Panc1 (cell line): ENCODE measurements around the gene ADK. TPM values are rescaled to one million over a fixed set of nuclear protein-coding genes. Genes with fewer than 3 reads are reported as not detected.

Experiments
- ATAC-seq: fragments of 200-7000 bp; cut with Tn5 transposase; 2 replicates; pipeline ENCODE4 v1.9.1; 2020; ENCODE audit warnings: mild to moderate bottlenecking, moderate library complexity
- BruUV-seq: library from RNA; stranded (reverse); fragments of 400-500 nt; replicated peaks from 2 replicates; lab custom pipeline; 2021; lab: Mats Ljungman, UMichigan
- CTCF ChIA-PET: fragments of 300-600 bp; sonication (Branson Sonifier 250); formaldehyde crosslinking; loops from one replicate; lab custom pipeline; 2022; ENCODE audit warnings: antibody characterized with exemption; lab: Charles Lee
- POLR2A ChIA-PET: fragments of 300-600 bp; sonication (Branson Sonifier 250); formaldehyde crosslinking; loops from one replicate; lab custom pipeline; 2022; ENCODE audit warnings: antibody characterized with exemption; lab: Charles Lee
- DNase-seq: peaks from one replicate; pipeline ENCODE4 v3.0.0-alpha.2; 2010; ENCODE audit warnings: low read depth, low spot score
- H3K27ac ChIP-seq: 2 replicates; pipeline ENCODE4 v1.5.1; 2011; ENCODE audit warnings: mild to moderate bottlenecking, low read length, inconsistent platforms
- H3K27me3 ChIP-seq: fragments of 200-500 bp; sonication (Bioruptor generic); 2 replicates; pipeline ENCODE4 v1.6.0; 2014; ENCODE audit warnings: low read length, inconsistent platforms; ENCODE audit not compliant: control insufficient read depth, insufficient read depth
- H3K36me3 ChIP-seq: fragments of 200-500 bp; sonication (Bioruptor generic); 2 replicates; pipeline ENCODE4 v1.5.1; 2014; ENCODE audit warnings: inconsistent platforms, mild to moderate bottlenecking, low read length, moderate library complexity; ENCODE audit not compliant: control insufficient read depth, insufficient read depth
- H3K4me1 ChIP-seq: 2 replicates; pipeline ENCODE4 v1.5.1; 2011; ENCODE audit warnings: inconsistent platforms, mild to moderate bottlenecking, low read length, moderate library complexity; ENCODE audit not compliant: control insufficient read depth, insufficient read depth
- H3K4me3 ChIP-seq, 2 experiments: 2 replicates each; pipeline ENCODE4 v1.5.1; 2011 to 2012; ENCODE audit warnings: low read depth in 2 of 2, low read length in 2 of 2, mild to moderate bottlenecking in 2 of 2, inconsistent platforms in 1 of 2, moderate library complexity in 1 of 2
- H3K9me3 ChIP-seq: fragments of 200-500 bp; sonication (Bioruptor generic); 2 replicates; pipeline ENCODE4 v1.5.1; 2014; ENCODE audit warnings: low read depth, mild to moderate bottlenecking, inconsistent platforms, low read length, moderate library complexity; ENCODE audit not compliant: control insufficient read depth, insufficient read depth
- CTCF ChIP-seq: fragments of 450-650 bp; IDR thresholded peaks from 2 replicates; pipeline ENCODE4 v1.5.1; 2017; ENCODE audit warnings: mild to moderate bottlenecking
- POLR2AphosphoS5 ChIP-seq: IDR thresholded peaks from 2 replicates; pipeline ENCODE4 v1.6.1; 2012; ENCODE audit warnings: mild to moderate bottlenecking, low read depth, low read length, moderate library complexity
- REST ChIP-seq, 2 experiments: IDR thresholded peaks; 2 replicates each; pipeline ENCODE4 v1.6.1; 2011 to 2012; ENCODE audit warnings: low read depth in 2 of 2, control low read depth in 1 of 2, low read length in 1 of 2, mild to moderate bottlenecking in 1 of 2, moderate library complexity in 1 of 2; ENCODE audit not compliant: insufficient read depth in 1 of 2
- SIN3A ChIP-seq: IDR thresholded peaks from 2 replicates; pipeline ENCODE4 v1.6.1; 2012; ENCODE audit warnings: low read depth, mild to moderate bottlenecking, low read length, moderate library complexity, borderline replicate concordance; ENCODE audit not compliant: insufficient read depth
- TCF7L2 ChIP-seq: IDR thresholded peaks from 2 replicates; pipeline ENCODE4 v1.6.1; 2011; ENCODE audit warnings: mild to moderate bottlenecking, low read depth, low read length, inconsistent platforms
- in situ Hi-C: cut with HindIII; loops from 2 replicates; pipeline ENCODE4 v1.10.0; 2016; ENCODE audit warnings: low sequenced_read_pairs, low pct_unique_long_range_greater_than_20kb
- intact Hi-C: fragments of 100-400 bp; cut with micrococcal nuclease; formaldehyde crosslinking; loops from one replicate; pipeline ENCODE4 v1.10.0; 2022; ENCODE audit not compliant: unreplicated experiment
- total RNA-seq: library from RNA; stranded (reverse); gene quantifications from one replicate; pipeline ENCODE4 v1.2.1, GENCODE V29; 2021; ENCODE audit not compliant: unreplicated experiment

ADK gene
- total RNA-seq, 1 experiment from 2014 or later, result 64.5 TPM

GRCh38 chr10:74139981-74140380 is 11.0 kb upstream of the ADK start:
- ATAC-seq (no peak), DNase-seq (no peak)
- TF ChIP-seq TCF7L2, result no peak
- TF ChIP-seq SIN3A, result no peak
- no peak for TF ChIP-seq CTCF
- TF ChIP-seq POLR2AphosphoS5, result no peak
- TF ChIP-seq REST (IDR thresholded peaks at IDR 0.05; ENCODE audit: insufficient read depth in 1 of 2, low read depth in 2 of 2, low read length in 1 of 2), result no peak
- intact Hi-C loops (no loop called here), in situ Hi-C loops (no loop called here)
- Histone ChIP-seq H3K4me3 (no peak overlapping the region), H3K36me3 (peaks cover 25% of the 10 kb centered on the region), H3K4me1 (peaks cover under 1% of the 10 kb centered on the region; the same call in 1 of the 2 replicates), H3K27me3 (no peaks in the 10 kb centered on the region), H3K27ac (no peak overlapping the region), H3K9me3 (no peaks in the 10 kb centered on the region)
- ChIA-PET CTCF (interaction anchor here (0.7 kb wide), 2 partner anchors 66 to 956 kb away, joined by 5 read pairs; no protein-coding TSS in a partner anchor), POLR2A (no interaction called here)
- BruUV-seq, result no TSS peak

GRCh38 chr10:74140553-74140952 is 10.5 kb upstream of the ADK start:
- Histone ChIP-seq H3K9me3 (no peaks in the 10 kb centered on the region), H3K36me3 (peaks cover 19% of the 10 kb centered on the region), H3K27me3 (no peaks in the 10 kb centered on the region), H3K27ac (no peak overlapping the region), H3K4me1 (peaks cover 7% of the 10 kb centered on the region; the same call in 1 of the 2 replicates), H3K4me3 (no peak overlapping the region)
- in situ Hi-C loops (no loop called here), intact Hi-C loops (no loop called here)
- CTCF ChIA-PET, result no interaction called here
- no TSS peak for BruUV-seq
- TF ChIP-seq REST (IDR thresholded peaks at IDR 0.05; ENCODE audit: insufficient read depth in 1 of 2, low read depth in 2 of 2, low read length in 1 of 2) (no peak), CTCF (no peak), SIN3A (no peak), POLR2AphosphoS5 (no peak), TCF7L2 (no peak)
- POLR2A ChIA-PET, result no interaction called here
- ATAC-seq (no peak), DNase-seq (no peak)
